GM12878 (cell line): ENCODE measurements around the gene USP34. TPM values are rescaled to one million over a fixed set of nuclear protein-coding genes. Genes with fewer than 3 reads are reported as not detected.

Source experiments
- ATAC-seq: fragments of 200-7000 bp; cut with Tn5 transposase; 3 replicates; pipeline ENCODE4 v1.9.1; 2020; ENCODE audit warnings: mild to moderate bottlenecking, moderate library complexity
- BruUV-seq: library from RNA; stranded (reverse); fragments of 400-500 nt; replicated peaks from 2 replicates; lab custom pipeline; 2021; lab: Mats Ljungman, UMichigan
- CTCF ChIA-PET: fragments of 300-600 bp; sonication (Branson Sonifier 250); formaldehyde crosslinking; extraction: SDS; loops from one replicate; lab custom pipeline; 2021; ENCODE audit warnings: inconsistent platforms; lab: Yijun Ruan, JAX
- POLR2A ChIA-PET: fragments of 350-600 bp; formaldehyde crosslinking; extraction: SDS; loops from one replicate; lab custom pipeline; 2021; ENCODE audit warnings: inconsistent platforms; lab: Charles Lee
- RAD21 ChIA-PET: fragments of 300-600 bp; sonication (Branson Sonifier 250); formaldehyde crosslinking; loops from one replicate; lab custom pipeline; 2023; ENCODE audit warnings: antibody characterized with exemption; ENCODE audit not compliant: unreplicated experiment; lab: Charles Lee
- SMC1A ChIA-PET: fragments of 300-600 bp; sonication (Branson Sonifier 250); formaldehyde crosslinking; loops from one replicate; lab custom pipeline; 2023; ENCODE audit not compliant: unreplicated experiment, uncharacterized antibody; lab: Charles Lee
- DNase-seq: peaks from one replicate; pipeline ENCODE4 v3.0.0-alpha.2; 2011; ENCODE audit warnings: low read depth, low spot score
- FAIRE-seq: peaks from 3 replicates; lab custom pipeline; 2011; peaks lifted over from hg19 to GRCh38; lab: Jason Lieb, UNC
- H2AFZ ChIP-seq: 2 replicates; pipeline ENCODE4 v1.6.0; 2011; ENCODE audit warnings: low read depth, low read length, control low read depth; ENCODE audit not compliant: control insufficient read depth
- H3K27ac ChIP-seq: 2 replicates; pipeline ENCODE4 v1.5.1; 2011; ENCODE audit warnings: control low read depth; ENCODE audit not compliant: control insufficient read depth, insufficient read depth
- H3K27me3 ChIP-seq, 2 experiments: replicated peaks in 1 of 2; 2 replicates each; pipeline versions ENCODE4 v1.6.0 to v1.6.1; 2011; ENCODE audit warnings: low read length in 1 of 2; ENCODE audit not compliant: control insufficient read depth in 2 of 2, insufficient read depth in 2 of 2
- H3K36me3 ChIP-seq, 2 experiments: 2 replicates each; pipeline ENCODE4 v1.5.1; 2011; ENCODE audit warnings: low read length in 1 of 2; ENCODE audit not compliant: control insufficient read depth in 2 of 2, insufficient read depth in 2 of 2
- H3K4me1 ChIP-seq: 2 replicates; pipeline ENCODE4 v1.6.1; 2011; ENCODE audit warnings: mild to moderate bottlenecking, low read length, moderate library complexity, mixed read lengths; ENCODE audit not compliant: control insufficient read depth, insufficient read depth
- H3K4me2 ChIP-seq: 2 replicates; pipeline ENCODE4 v1.6.0; 2011; ENCODE audit warnings: control low read depth; ENCODE audit not compliant: control insufficient read depth, insufficient read depth
- H3K4me3 ChIP-seq: fragments of 200-600 bp; sonication (generic); 2 replicates; pipeline ENCODE4 v1.5.1; 2016
- H3K79me2 ChIP-seq: 2 replicates; pipeline ENCODE4 v1.6.0; 2011; ENCODE audit warnings: low read length; ENCODE audit not compliant: control insufficient read depth, insufficient read depth
- H3K9ac ChIP-seq: 2 replicates; pipeline ENCODE4 v1.8.0; 2011; ENCODE audit warnings: low read length, control low read depth, mixed read lengths; ENCODE audit not compliant: control insufficient read depth, insufficient read depth
- H3K9me3 ChIP-seq: replicated peaks from 3 replicates; pipeline ENCODE4 v1.5.1; 2011; ENCODE audit warnings: mild to moderate bottlenecking, low read length; ENCODE audit not compliant: control insufficient read depth, insufficient read depth
- H4K20me1 ChIP-seq: 2 replicates; pipeline ENCODE4 v1.6.0; 2011; ENCODE audit not compliant: control insufficient read depth, insufficient read depth
- CEBPB ChIP-seq, 2 experiments: fragments of 150-350 bp in 1 of 2; IDR thresholded peaks; 2 replicates each; pipeline ENCODE4 v1.6.1; 2012 to 2014; ENCODE audit warnings: low read depth in 2 of 2, low read length in 2 of 2, borderline replicate concordance in 1 of 2, inconsistent platforms in 1 of 2
- FOS ChIP-seq: IDR thresholded peaks from 3 replicates; pipeline ENCODE4 v1.6.1; 2011; ENCODE audit warnings: borderline replicate concordance; ENCODE audit not compliant: insufficient read length; ENCODE audit errors: extremely low read depth
- JUND ChIP-seq: IDR thresholded peaks from 2 replicates; pipeline ENCODE4 v1.6.1; 2012; ENCODE audit warnings: low read depth, mild to moderate bottlenecking, low read length, improper control_type of control experiment, moderate library complexity
- MEF2A ChIP-seq: IDR thresholded peaks from 2 replicates; pipeline ENCODE4 v1.6.1; 2011; ENCODE audit warnings: low read depth, mild to moderate bottlenecking, low read length, moderate library complexity; ENCODE audit not compliant: insufficient read depth
- MYB ChIP-seq: fragments of 150-350 bp; IDR thresholded peaks from 2 replicates; pipeline ENCODE4 v1.6.1; 2014; ENCODE audit warnings: mild to moderate bottlenecking, low read depth, low read length, borderline replicate concordance
- NFYB ChIP-seq: IDR thresholded peaks from 2 replicates; pipeline ENCODE4 v1.6.1; 2011; ENCODE audit warnings: low read depth, mild to moderate bottlenecking, low read length, improper control_type of control experiment, moderate library complexity; ENCODE audit not compliant: insufficient read depth
- NR2C2 ChIP-seq: IDR thresholded peaks from 2 replicates; pipeline ENCODE4 v1.6.1; 2011; ENCODE audit warnings: borderline replicate concordance, low read depth; ENCODE audit not compliant: control insufficient read depth, insufficient read length
- PAX8 ChIP-seq: fragments of 450-650 bp; IDR thresholded peaks from 2 replicates; pipeline ENCODE4 v1.6.1; 2017; ENCODE audit warnings: mild to moderate bottlenecking, moderate library complexity
- SIN3A ChIP-seq: IDR thresholded peaks from 2 replicates; pipeline ENCODE4 v1.6.1; 2012; ENCODE audit warnings: low read depth, low read length, improper control_type of control experiment
- SMAD5 ChIP-seq: IDR thresholded peaks from 2 replicates; pipeline ENCODE4 v1.6.1; 2016; ENCODE audit warnings: antibody characterized with exemption, low read depth
- SMC3 ChIP-seq: IDR thresholded peaks from 2 replicates; pipeline ENCODE4 v1.6.1; 2011; ENCODE audit warnings: low read length, improper control_type of control experiment, borderline replicate concordance
- ZNF274 ChIP-seq: IDR thresholded peaks from one replicate; pipeline ENCODE4 v1.8.0; 2011; ENCODE audit not compliant: insufficient read length, insufficient read depth
- WGBS: methylation state at CpG from one replicate; pipeline ENCODE4 v1.1.6; 2016; ENCODE audit warnings: low lambda C conversion rate; ENCODE audit not compliant: insufficient replicate concordance, insufficient coverage; ENCODE audit errors: missing lambda C conversion rate; 5-methylcytosine and 5-hydroxymethylcytosine counted together
- in situ Hi-C: fragments of 300-500 bp; cut with MboI; formaldehyde crosslinking; loops from 9 replicates; pipeline ENCODE4 v1.14.3; 2018; ENCODE audit warnings: mixed read lengths
- intact Hi-C: fragments of 100-400 bp; cut with micrococcal nuclease; formaldehyde crosslinking; loops from one replicate; pipeline ENCODE4 v1.14.2; 2022; ENCODE audit not compliant: unreplicated experiment
- polyA plus RNA-seq, 11 experiments: library from polyadenylated mRNA; depleted of rRNA in 4 of 11; unstranded in 6 of 11; stranded (reverse) in 5 of 11; fragments of >200 nt; fragmentation: Nextera tagmentation in 4 of 11; fragmentation: Illumina TruSeq in 1 of 11; extraction: Ambion mirVana in 4 of 11; extraction: Trizol in 1 of 11; gene quantifications; 1 replicate in 1 of 11; 2 replicates in 10 of 11; pipeline versions ENCODE4 v1.2.1 to v1.2.3, GENCODE V29; 2011 to 2016; ENCODE audit warnings: inconsistent platforms in 2 of 11, missing spikeins in 2 of 11, low read depth in 1 of 11
- total RNA-seq, 4 experiments: library from RNA; depleted of rRNA in 3 of 4; stranded (reverse); fragments of >200 nt in 3 of 4; fragmentation: Illumina TruSeq in 1 of 4; extraction: Trizol in 1 of 4; gene quantifications; 2 replicates each; pipeline versions ENCODE4 v1.2.1 to v1.2.3, GENCODE V29; 2013 to 2021
- TF ChIP-seq, protein P1 (sequence below): fragments of 450-650 bp; IDR thresholded peaks from 2 replicates; pipeline ENCODE4 v1.6.1; 2016; ENCODE audit warnings: mild to moderate bottlenecking
- TF ChIP-seq, protein P2 (sequence below): fragments of 450-650 bp; formaldehyde crosslinking; IDR thresholded peaks from 2 replicates; pipeline ENCODE4 v1.5.0; 2022; ENCODE audit warnings: mild to moderate bottlenecking, missing genetic modification characterization

USP34 gene
- total and polyA plus RNA-seq, 10 of the 15 experiments (the other 5 are each of a cell fraction or from before 2014, with no cell fraction given) = 26.2 to 106 (median 62.1) TPM

- Histone ChIP-seq H2AFZ (no peak overlapping the region), H3K9ac (no peak overlapping the region), H3K79me2 (peaks cover 85% of the 10 kb centered on the region), H3K27ac (no peak overlapping the region), H3K4me3 (no peak overlapping the region), H3K4me1 (peaks cover 28% of the 10 kb centered on the region)
- WGBS = 100% methylated on average over 1 of the region's 1 CpG
- ATAC-seq = peak; percentile 53
- ChIA-PET SMC1A (interaction anchor here (0.8 to 4.5 kb wide), 8 partner anchors 9 to 67 kb away, joined by 3 to 16 read pairs (median 4); no protein-coding TSS in a partner anchor), RAD21 (no interaction called here), CTCF (interaction anchor here (0.7 to 1.6 kb wide), 6 partner anchors 10 to 54 kb away, joined by 3 to 7 read pairs (median 4); no protein-coding TSS in a partner anchor), POLR2A (interaction anchor here (0.8 to 1.8 kb wide), 4 partner anchors 9 to 39 kb away, joined by 4 to 5 read pairs (median 4); no protein-coding TSS in a partner anchor)
- no TSS peak for BruUV-seq
- intact Hi-C loops = no loop called here
- no peak for DNase-seq
- TF ChIP-seq NFYB (no peak), FOS (no peak), CEBPB (IDR thresholded peaks at IDR 0.05; ENCODE audit: borderline replicate concordance in 1 of 2, low read depth in 2 of 2, low read length in 2 of 2) (no peak), NR2C2 (no peak), JUND (no peak), SIN3A (no peak), SMAD5 (no peak), SMC3 (no peak), MEF2A (no peak), PAX8 (no peak), MYB (no peak), ZNF274 (no peak)
- TF ChIP-seq, protein P1, sequence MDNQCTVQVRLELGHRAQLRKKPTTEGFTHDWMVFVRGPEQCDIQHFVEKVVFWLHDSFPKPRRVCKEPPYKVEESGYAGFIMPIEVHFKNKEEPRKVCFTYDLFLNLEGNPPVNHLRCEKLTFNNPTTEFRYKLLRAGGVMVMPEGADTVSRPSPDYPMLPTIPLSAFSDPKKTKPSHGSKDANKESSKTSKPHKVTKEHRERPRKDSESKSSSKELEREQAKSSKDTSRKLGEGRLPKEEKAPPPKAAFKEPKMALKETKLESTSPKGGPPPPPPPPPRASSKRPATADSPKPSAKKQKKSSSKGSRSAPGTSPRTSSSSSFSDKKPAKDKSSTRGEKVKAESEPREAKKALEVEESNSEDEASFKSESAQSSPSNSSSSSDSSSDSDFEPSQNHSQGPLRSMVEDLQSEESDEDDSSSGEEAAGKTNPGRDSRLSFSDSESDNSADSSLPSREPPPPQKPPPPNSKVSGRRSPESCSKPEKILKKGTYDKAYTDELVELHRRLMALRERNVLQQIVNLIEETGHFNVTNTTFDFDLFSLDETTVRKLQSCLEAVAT = no peak
- TF ChIP-seq, protein P2, sequence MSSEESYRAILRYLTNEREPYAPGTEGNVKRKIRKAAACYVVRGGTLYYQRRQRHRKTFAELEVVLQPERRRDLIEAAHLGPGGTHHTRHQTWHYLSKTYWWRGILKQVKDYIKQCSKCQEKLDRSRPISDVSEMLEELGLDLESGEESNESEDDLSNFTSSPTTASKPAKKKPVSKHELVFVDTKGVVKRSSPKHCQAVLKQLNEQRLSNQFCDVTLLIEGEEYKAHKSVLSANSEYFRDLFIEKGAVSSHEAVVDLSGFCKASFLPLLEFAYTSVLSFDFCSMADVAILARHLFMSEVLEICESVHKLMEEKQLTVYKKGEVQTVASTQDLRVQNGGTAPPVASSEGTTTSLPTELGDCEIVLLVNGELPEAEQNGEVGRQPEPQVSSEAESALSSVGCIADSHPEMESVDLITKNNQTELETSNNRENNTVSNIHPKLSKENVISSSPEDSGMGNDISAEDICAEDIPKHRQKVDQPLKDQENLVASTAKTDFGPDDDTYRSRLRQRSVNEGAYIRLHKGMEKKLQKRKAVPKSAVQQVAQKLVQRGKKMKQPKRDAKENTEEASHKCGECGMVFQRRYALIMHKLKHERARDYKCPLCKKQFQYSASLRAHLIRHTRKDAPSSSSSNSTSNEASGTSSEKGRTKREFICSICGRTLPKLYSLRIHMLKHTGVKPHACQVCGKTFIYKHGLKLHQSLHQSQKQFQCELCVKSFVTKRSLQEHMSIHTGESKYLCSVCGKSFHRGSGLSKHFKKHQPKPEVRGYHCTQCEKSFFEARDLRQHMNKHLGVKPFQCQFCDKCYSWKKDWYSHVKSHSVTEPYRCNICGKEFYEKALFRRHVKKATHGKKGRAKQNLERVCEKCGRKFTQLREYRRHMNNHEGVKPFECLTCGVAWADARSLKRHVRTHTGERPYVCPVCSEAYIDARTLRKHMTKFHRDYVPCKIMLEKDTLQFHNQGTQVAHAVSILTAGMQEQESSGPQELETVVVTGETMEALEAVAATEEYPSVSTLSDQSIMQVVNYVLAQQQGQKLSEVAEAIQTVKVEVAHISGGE (CRISPR knock-in tag) = no peak
- TF ChIP-seq, all 136 proteins: peak for 0
- Histone ChIP-seq H3K36me3 (no peaks in the 10 kb centered on the region), H3K9me3 (no peaks in the 10 kb centered on the region; the same call in 1 of the 3 replicates), H4K20me1 (peaks cover 10% of the 10 kb centered on the region; the same call in 1 of the 2 replicates), H3K27me3 (no peaks in the 10 kb centered on the region), H3K4me2 (no peak overlapping the region)
- in situ Hi-C loops = no loop called here
- no peak for FAIRE-seq
These were observed 37.3 kb downstream of the USP34 start for GRCh38 chr2:61433606-61434005.
